WI38 (cell line): ENCODE measurements around the gene KIAA1614.
A peak's percentile ranks its signal among the peaks of the same experiment; 100 is the strongest.

Experiments used
- H3K4me3 ChIP-seq: 2 replicates; pipeline ENCODE4 v1.5.1; 2011; ENCODE audit warnings: low read depth, mild to moderate bottlenecking, control low read depth, low read length
- TF ChIP-seq, protein P1 (sequence below): IDR thresholded peaks from 2 replicates; pipeline ENCODE4 v1.5.1; 2012; ENCODE audit warnings: low read depth, mild to moderate bottlenecking, control low read depth, low read length

The KIAA1614 gene

DNA sequence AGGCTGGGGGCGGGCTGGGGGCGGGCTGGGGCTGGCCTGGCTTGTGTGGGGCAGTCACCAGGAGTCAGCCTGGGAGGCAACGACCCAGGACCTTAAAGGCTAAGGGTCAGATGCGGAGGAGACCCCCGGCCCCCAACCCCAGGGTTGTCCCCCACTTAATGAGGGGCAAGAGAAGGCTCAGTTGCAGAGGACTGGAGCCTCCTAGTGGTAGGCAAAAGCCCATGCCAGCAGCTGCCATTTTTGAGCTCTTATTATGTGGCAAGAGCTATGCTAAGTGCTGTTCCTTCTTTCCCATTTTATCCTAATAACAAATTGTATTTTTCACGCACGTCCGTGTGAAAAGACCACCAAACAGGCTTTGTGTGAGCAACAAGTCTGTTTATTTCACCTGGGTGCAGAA, 8.0 kb downstream of the KIAA1614 start:
- TF ChIP-seq, protein P1, sequence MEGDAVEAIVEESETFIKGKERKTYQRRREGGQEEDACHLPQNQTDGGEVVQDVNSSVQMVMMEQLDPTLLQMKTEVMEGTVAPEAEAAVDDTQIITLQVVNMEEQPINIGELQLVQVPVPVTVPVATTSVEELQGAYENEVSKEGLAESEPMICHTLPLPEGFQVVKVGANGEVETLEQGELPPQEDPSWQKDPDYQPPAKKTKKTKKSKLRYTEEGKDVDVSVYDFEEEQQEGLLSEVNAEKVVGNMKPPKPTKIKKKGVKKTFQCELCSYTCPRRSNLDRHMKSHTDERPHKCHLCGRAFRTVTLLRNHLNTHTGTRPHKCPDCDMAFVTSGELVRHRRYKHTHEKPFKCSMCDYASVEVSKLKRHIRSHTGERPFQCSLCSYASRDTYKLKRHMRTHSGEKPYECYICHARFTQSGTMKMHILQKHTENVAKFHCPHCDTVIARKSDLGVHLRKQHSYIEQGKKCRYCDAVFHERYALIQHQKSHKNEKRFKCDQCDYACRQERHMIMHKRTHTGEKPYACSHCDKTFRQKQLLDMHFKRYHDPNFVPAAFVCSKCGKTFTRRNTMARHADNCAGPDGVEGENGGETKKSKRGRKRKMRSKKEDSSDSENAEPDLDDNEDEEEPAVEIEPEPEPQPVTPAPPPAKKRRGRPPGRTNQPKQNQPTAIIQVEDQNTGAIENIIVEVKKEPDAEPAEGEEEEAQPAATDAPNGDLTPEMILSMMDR, result peak; percentile 45; the same call in 1 of the 2 replicates
- no peak overlapping the region for H3K4me3 ChIP-seq

DNA sequence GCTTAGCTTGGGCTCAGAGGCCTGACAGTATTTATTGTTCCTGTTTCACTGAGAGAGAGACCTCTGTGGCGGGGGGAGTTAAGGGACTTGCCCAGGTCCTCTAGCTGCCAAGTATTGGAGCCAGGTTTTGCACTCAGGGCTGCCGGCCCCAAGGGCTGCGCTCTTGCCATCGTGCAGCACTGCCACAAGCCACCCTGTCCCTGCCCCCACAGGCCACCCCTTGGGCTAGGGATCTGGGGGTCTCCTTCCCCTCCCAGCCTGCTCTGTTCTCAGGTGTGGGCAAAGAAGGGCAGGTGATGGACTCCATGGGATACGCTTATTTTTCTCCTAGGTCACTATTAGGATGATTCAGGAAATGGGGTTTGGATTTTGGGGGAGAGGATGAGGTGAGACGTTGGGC, 8.7 kb downstream of the KIAA1614 start:
- H3K4me3 ChIP-seq, result no peak overlapping the region
- TF ChIP-seq, protein P1, result no peak

DNA sequence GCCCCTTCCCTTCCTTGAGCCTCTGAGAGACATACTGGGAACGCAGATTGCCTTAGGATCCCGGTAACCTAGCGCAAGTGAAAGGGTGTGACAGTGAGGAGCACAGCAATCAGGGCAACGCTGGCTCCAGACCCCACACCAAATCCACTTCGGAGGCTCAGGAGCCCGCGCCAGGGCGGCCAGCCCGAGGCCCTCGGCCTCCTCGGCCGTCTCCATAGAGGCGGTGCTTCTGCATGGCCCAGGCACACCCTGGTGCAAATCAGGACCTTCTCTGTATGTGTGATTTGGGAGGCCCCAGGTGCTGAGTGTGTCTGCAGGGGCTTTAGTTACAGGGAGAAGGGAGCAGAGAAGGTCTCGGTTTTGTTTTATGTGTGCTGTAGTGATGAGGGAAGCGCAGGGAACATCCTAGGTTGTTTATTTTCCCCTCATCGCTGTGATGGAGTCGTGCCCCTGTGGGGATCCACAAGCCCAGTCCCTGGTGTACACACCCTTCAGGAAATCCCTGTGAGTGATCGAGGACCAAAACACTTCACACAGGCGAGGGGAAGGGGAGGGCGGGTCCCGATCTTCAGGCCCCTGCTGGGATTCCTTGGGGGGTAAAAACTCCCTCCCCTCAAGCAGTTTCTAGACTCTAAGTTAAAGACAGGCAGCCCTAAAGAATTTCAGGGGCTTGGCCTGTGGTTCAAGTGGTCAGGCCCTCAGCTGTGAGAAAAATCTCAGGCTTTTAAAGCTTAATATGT, 9.4 kb downstream of the KIAA1614 start:
- TF ChIP-seq, protein P1, result no peak
- no peak overlapping the region for H3K4me3 ChIP-seq

DNA sequence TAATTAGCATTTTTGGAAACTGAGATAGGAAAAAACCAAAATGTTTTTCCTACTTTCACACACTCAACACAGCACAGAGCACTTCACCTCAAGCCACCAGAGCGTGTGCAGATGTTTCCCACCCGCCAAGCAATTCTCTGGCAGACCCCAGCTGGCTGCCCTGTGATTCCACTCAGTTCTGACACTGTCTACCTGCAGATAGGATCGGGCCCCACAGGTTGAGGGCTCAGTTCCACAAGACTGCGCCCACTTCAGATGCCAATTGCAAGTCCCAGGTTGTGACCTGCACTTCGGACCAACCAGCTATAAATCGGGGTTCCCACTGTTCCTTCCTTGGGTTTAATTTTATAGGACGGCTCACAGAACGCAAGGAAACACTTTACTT, 9.9 kb downstream of the KIAA1614 start:
- TF ChIP-seq, protein P1, result no peak
- no peak overlapping the region for H3K4me3 ChIP-seq

DNA sequence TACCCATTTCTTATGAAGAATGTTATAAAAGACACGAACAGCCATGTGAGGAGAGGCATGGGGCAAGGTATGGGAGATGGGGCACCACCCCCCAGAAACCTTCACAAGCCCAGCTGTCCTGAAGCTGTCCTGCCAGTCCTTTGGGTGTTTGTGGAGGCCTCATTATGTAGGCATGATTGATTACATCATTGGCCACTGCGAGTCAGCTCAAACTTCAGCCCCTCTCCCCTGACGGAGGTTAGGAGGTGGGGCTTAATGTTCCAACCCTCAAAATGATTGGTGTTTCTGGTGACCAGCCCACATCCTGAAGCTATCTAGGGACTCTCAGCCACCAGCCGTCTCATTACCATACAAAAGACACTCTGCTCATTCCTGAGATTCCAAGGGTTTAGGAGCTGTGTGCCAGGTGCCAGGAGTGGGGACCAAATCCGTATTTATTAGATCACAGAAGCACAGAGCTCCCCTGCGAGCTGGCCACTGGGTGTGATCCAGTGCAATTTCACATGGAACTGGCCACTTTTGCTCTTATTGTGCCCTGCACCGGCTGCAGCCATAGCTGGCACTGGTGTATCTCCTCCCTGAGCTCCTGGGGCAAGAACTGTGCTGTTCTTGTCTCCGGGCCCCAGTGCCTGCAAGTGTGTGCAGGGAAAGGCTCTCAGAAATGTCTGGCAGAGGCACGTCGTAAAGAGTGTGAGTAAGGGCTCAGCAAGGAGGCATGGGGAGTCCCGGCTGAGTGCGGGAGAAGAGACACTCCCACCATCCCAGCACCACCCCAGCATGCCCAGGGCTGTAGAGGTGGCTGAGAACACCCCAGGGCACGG, 10.5 kb downstream of the KIAA1614 start:
- TF ChIP-seq, protein P1, result no peak
- H3K4me3 ChIP-seq, result no peak overlapping the region

DNA sequence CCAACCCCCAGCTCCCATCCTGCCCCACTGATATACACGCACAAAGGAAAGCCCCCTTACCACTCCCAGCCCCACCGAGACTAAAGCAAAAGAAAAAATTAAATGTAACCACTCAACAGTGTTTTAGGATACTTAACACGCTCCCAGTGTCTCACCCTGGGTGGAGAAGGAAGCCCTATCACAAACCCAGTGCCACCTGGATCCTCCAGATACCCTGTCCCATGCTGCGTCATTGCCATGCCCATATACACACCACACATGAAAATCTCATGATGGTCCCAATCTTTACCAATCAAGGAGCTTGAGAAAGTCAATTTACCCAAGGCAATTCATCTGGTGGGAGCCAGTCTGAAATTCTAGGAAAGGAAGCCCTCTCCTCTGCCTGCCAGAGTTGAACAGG, 11.2 kb downstream of the KIAA1614 start:
- no peak overlapping the region for H3K4me3 ChIP-seq
- TF ChIP-seq, protein P1, result no peak

DNA sequence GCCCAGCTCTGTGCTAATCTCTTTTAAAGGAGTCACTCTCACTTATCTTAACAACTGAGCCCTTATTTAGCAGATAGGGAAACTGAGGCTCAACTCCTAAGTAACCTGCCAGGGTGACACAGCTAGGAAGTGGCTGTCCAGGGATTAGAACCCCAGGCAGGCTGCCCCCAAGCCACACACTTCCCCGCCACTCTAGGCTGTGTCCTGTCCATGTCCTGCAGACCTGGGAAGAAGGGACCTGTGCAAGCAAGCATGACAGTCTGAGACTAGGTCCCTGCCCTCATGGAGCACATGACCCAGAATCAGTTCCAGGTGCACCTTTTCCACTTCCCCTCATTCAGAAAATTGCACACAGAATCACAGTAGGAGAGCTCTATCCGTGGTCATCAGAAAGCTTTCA, 12.2 kb downstream of the KIAA1614 start:
- TF ChIP-seq, protein P1, result no peak
- H3K4me3 ChIP-seq, result no peak overlapping the region
